K562 (cell line): ENCODE data around the gene GPC1. TPM values are rescaled to one million over a fixed set of nuclear protein-coding genes. Genes with fewer than 3 reads are reported as not detected.

ENCODE experiments used
- ATAC-seq: fragments of 200-7000 bp; cut with Tn5 transposase; 3 replicates; pipeline ENCODE4 v1.9.1; 2020; ENCODE audit warnings: moderate library complexity
- BruUV-seq: library from RNA; stranded (reverse); fragments of 400-500 nt; replicated peaks from 2 replicates; lab custom pipeline; 2021; lab: Mats Ljungman, UMichigan
- CTCF ChIA-PET: fragments of 300-600 bp; formaldehyde crosslinking; extraction: SDS; loops from one replicate; lab custom pipeline; 2021; ENCODE audit warnings: low intra/inter-chr PET ratio; lab: Yijun Ruan, JAX
- POLR2A ChIA-PET: fragments of 300-600, 350-650 bp; sonication (Branson Sonifier 250); formaldehyde crosslinking; extraction: SDS; loops from one replicate; lab custom pipeline; 2021; ENCODE audit warnings: antibody characterized with exemption, inconsistent platforms; lab: Yijun Ruan, JAX
- DNase-seq, 4 experiments: peaks; one replicate each; pipeline versions ENCODE4 v3.0.0 to v3.0.0-alpha.2; 2011 to 2018; ENCODE audit warnings: low spot score in 3 of 4, mixed read lengths in 3 of 4; ENCODE audit errors: extremely low read depth in 1 of 4
- FAIRE-seq: peaks from 2 replicates; lab custom pipeline; 2011; peaks lifted over from hg19 to GRCh38; lab: Jason Lieb, UNC
- H2AFZ ChIP-seq: 2 replicates; pipeline ENCODE4 v1.6.0; 2011; ENCODE audit warnings: low read depth, low read length, control low read depth, inconsistent platforms
- H3K27ac ChIP-seq: fragments of 200-600 bp; 3 replicates; pipeline ENCODE4 v1.8.0; 2011; ENCODE audit warnings: low read depth, mild to moderate bottlenecking, control low read depth, inconsistent platforms, low read length, moderate library complexity, mixed read lengths; ENCODE audit errors: extremely low read depth
- H3K27me3 ChIP-seq, 2 experiments: fragments of 300-600 bp in 1 of 2; 2 replicates in 1 of 2; 3 replicates in 1 of 2; pipeline versions ENCODE4 v1.6.0 to v1.8.0; 2011; ENCODE audit warnings: inconsistent platforms in 2 of 2, low read length in 2 of 2, mild to moderate bottlenecking in 1 of 2, mixed read lengths in 1 of 2, moderate library complexity in 1 of 2; ENCODE audit not compliant: control insufficient read depth in 2 of 2, insufficient read depth in 2 of 2
- H3K36me3 ChIP-seq: fragments of 300-600 bp; 3 replicates; pipeline ENCODE4 v1.8.0; 2011; ENCODE audit warnings: mild to moderate bottlenecking, low read length, inconsistent platforms; ENCODE audit not compliant: control insufficient read depth, insufficient read depth
- H3K4me1 ChIP-seq, 2 experiments: fragments of 200-600 bp in 1 of 2; replicated peaks in 1 of 2; 2 replicates in 1 of 2; 3 replicates in 1 of 2; pipeline versions ENCODE4 v1.5.1 to v1.8.0; 2011; ENCODE audit warnings: inconsistent platforms in 2 of 2, low read length in 2 of 2, mild to moderate bottlenecking in 1 of 2, mixed read lengths in 1 of 2, moderate library complexity in 1 of 2; ENCODE audit not compliant: control insufficient read depth in 2 of 2, insufficient read depth in 2 of 2
- H3K4me2 ChIP-seq: 2 replicates; pipeline ENCODE4 v1.6.1; 2011; ENCODE audit warnings: low read length, control low read depth, inconsistent platforms, mixed read lengths; ENCODE audit not compliant: insufficient read depth
- H3K4me3 ChIP-seq: fragments of 200-600 bp; sonication (generic), shearing (Covaris generic); 2 replicates; pipeline ENCODE4 v1.5.1; 2016; ENCODE audit warnings: control low read depth, inconsistent platforms
- H3K79me2 ChIP-seq: fragments of 200-600 bp; 3 replicates; pipeline ENCODE4 v1.8.0; 2011; ENCODE audit warnings: low read length, inconsistent platforms; ENCODE audit not compliant: control insufficient read depth, insufficient read depth
- H3K9ac ChIP-seq, 2 experiments: 2 replicates each; pipeline versions ENCODE4 v1.6.0 to v1.6.1; 2011; ENCODE audit warnings: low read depth in 2 of 2, low read length in 2 of 2, control low read depth in 1 of 2, inconsistent platforms in 1 of 2, mild to moderate bottlenecking in 1 of 2, mixed read lengths in 1 of 2; ENCODE audit not compliant: insufficient read depth in 1 of 2
- H3K9me1 ChIP-seq: one replicate; pipeline ENCODE4 v1.6.0; 2011; ENCODE audit warnings: inconsistent platforms, mild to moderate bottlenecking, low read length, moderate library complexity; ENCODE audit not compliant: control insufficient read depth, insufficient read depth
- H3K9me3 ChIP-seq: replicated peaks from 2 replicates; pipeline ENCODE4 v1.5.1; 2011; ENCODE audit warnings: low read depth, low read length, inconsistent platforms; ENCODE audit not compliant: control insufficient read depth, insufficient read depth
- H4K20me1 ChIP-seq: replicated peaks from 2 replicates; pipeline ENCODE4 v1.6.1; 2011; ENCODE audit warnings: low read length, inconsistent platforms, mixed read lengths; ENCODE audit not compliant: control insufficient read depth, insufficient read depth
- JUNB ChIP-seq: fragments of 450-650 bp; formaldehyde crosslinking; conservative IDR thresholded peaks from 2 replicates; pipeline ENCODE4 v1.4.0; 2020; ENCODE audit warnings: mild to moderate bottlenecking
- POLR2A ChIP-seq: fragments of 450-650 bp; conservative IDR thresholded peaks from 2 replicates; pipeline ENCODE4 v1.6.1; 2016
- POLR3G ChIP-seq: IDR thresholded peaks from 2 replicates; pipeline ENCODE4 v1.6.1; 2011; ENCODE audit not compliant: insufficient read length, insufficient replicate concordance; ENCODE audit errors: extremely low read depth
- ZNF324 ChIP-seq: fragments of 250-450 bp; sonication (Bioruptor Pico); IDR thresholded peaks from 2 replicates; pipeline ENCODE4 v1.4.0; 2020; ENCODE audit warnings: mild to moderate bottlenecking
- WGBS: fragments of 100-300 bp; shearing (Covaris generic); methylation state at CpG from one replicate; pipeline ENCODE4 v1.1.6; 2016; ENCODE audit warnings: low coverage, mixed read lengths; ENCODE audit not compliant: insufficient coverage; ENCODE audit errors: missing lambda C conversion rate; 5-methylcytosine and 5-hydroxymethylcytosine counted together
- in situ Hi-C: fragments of 300-500 bp; cut with MboI; formaldehyde crosslinking; loops from 4 replicates; pipeline ENCODE4 v1.15.0; 2018; ENCODE audit warnings: inconsistent platforms, mixed read lengths
- intact Hi-C: fragments of 100-400 bp; cut with micrococcal nuclease; formaldehyde crosslinking; loops from 2 replicates; pipeline ENCODE4 v1.14.2; 2022
- polyA plus RNA-seq, 8 experiments: library from polyadenylated mRNA; depleted of rRNA in 4 of 8; stranded (reverse) in 5 of 8; unstranded in 3 of 8; fragments of >200 nt; fragmentation: Nextera tagmentation in 2 of 8; fragmentation: Illumina TruSeq in 1 of 8; extraction: Ambion mirVana in 2 of 8; extraction: Trizol in 1 of 8; gene quantifications; 2 replicates each; pipeline versions ENCODE4 v1.2.1 to v1.2.3, GENCODE V29; 2011 to 2014; ENCODE audit warnings: inconsistent platforms in 1 of 8, missing spikeins in 1 of 8
- total RNA-seq, 7 experiments: library from RNA; depleted of rRNA in 6 of 7; stranded (reverse); fragments of >200 nt in 6 of 7; fragmentation: Illumina TruSeq in 2 of 7; extraction: Trizol in 2 of 7; gene quantifications; 2 replicates each; pipeline versions ENCODE4 v1.2.1 to v1.2.3, GENCODE V29; 2011 to 2021; ENCODE audit warnings: low replicate concordance in 1 of 7
- TF ChIP-seq, protein P1 (sequence below): fragments of 450-650 bp; formaldehyde crosslinking; IDR thresholded peaks from 2 replicates; pipeline ENCODE4 v1.4.0; 2022; ENCODE audit warnings: mild to moderate bottlenecking, moderate library complexity
- TF ChIP-seq, protein P2 (sequence below): sonication (generic); formaldehyde crosslinking; IDR thresholded peaks from 2 replicates; pipeline ENCODE4 v1.8.0; 2023; ENCODE audit warnings: mild to moderate bottlenecking, missing genetic modification reagents
- TF ChIP-seq, protein P3 (sequence below), 2 experiments: IDR thresholded peaks; 2 replicates each; pipeline ENCODE4 v1.6.1; 2012; ENCODE audit warnings: improper control_type of control experiment in 2 of 2, low read depth in 2 of 2, low read length in 2 of 2, borderline replicate concordance in 1 of 2

GPC1 gene
- total and polyA plus RNA-seq, 9 of the 15 experiments (the other 6 are each of a cell fraction or from before 2014, with no cell fraction given) = 0.07 to 0.82 (median 0.14) TPM; not detected in 3

DNA sequence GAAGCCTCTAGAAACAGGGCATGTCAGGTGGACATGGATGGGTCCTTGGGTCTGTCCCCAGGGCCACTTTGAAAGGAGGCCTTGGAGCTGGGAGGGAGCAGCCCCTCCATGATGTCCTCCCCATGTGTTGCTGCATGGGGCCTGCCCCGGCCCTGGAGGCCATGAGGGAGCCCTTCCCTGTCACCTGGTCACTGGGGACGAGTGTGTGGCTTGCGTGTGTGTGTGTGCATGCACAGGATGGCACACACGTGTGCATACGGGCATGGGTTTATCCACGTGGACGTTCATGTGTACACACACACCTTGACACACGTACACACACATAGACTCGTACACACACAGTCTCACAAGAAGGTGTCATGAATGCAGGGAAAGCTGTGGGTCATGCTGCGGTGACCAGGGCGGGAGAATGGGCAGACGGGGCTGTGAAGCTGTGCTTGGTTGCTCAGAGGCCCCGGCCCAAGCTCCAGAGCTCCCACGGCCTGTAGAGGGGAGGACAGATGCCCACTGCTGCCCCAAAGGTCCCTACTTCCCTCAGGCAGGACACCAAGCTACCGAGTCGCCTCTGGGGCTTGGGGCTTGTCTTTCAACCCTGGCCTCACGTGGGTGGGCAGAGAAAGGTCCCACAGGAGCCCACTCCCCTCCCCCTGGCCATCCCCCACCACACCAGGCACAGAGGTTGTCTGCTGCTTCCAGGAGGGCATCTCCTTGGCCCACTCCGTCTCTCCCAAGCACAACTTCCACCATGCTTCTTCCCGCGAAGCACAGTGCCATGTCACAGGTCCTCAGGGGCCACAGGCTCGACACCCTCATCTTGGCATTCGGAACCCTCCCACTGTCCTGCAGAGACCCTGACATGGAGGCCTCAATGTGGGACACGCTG, 42.3 kb upstream of the GPC1 start:
- no peak overlapping the region for H3K4me2 ChIP-seq
- in situ Hi-C loops = no loop called here
- H3K9me1 ChIP-seq = no peaks in the 10 kb centered on the region
- ATAC-seq = no peak
- no peak overlapping the region for H2AFZ ChIP-seq
- no peak overlapping the region for H3K9ac ChIP-seq
- H3K27me3 ChIP-seq = peaks cover 0 to 30% of the 10 kb centered on the region in 2 experiments; a peak in 2 of 5 replicates
- H3K27ac ChIP-seq = no peak overlapping the region
- no peaks in the 10 kb centered on the region for H3K79me2 ChIP-seq
- intact Hi-C loops = no loop called here
- FAIRE-seq = no peak
- ChIA-PET CTCF (no interaction called here), POLR2A (no interaction called here)
- H3K9me3 ChIP-seq = no peaks in the 10 kb centered on the region
- BruUV-seq = no TSS peak
- H3K36me3 ChIP-seq = no peaks in the 10 kb centered on the region
- 2% methylated on average over 12 of the region's 23 CpGs for WGBS
- no peaks in the 10 kb centered on the region; the same call in 1 of the 2 replicates for H4K20me1 ChIP-seq
- DNase-seq = no peak
- H3K4me1 ChIP-seq = peaks cover 0 to 10% of the 10 kb centered on the region in 2 experiments; a peak in 2 of 5 replicates
- H3K4me3 ChIP-seq = no peak overlapping the region
- TF ChIP-seq, protein P1, sequence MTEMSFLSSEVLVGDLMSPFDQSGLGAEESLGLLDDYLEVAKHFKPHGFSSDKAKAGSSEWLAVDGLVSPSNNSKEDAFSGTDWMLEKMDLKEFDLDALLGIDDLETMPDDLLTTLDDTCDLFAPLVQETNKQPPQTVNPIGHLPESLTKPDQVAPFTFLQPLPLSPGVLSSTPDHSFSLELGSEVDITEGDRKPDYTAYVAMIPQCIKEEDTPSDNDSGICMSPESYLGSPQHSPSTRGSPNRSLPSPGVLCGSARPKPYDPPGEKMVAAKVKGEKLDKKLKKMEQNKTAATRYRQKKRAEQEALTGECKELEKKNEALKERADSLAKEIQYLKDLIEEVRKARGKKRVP (CRISPR knock-in tag) = no peak
- TF ChIP-seq, protein P2, sequence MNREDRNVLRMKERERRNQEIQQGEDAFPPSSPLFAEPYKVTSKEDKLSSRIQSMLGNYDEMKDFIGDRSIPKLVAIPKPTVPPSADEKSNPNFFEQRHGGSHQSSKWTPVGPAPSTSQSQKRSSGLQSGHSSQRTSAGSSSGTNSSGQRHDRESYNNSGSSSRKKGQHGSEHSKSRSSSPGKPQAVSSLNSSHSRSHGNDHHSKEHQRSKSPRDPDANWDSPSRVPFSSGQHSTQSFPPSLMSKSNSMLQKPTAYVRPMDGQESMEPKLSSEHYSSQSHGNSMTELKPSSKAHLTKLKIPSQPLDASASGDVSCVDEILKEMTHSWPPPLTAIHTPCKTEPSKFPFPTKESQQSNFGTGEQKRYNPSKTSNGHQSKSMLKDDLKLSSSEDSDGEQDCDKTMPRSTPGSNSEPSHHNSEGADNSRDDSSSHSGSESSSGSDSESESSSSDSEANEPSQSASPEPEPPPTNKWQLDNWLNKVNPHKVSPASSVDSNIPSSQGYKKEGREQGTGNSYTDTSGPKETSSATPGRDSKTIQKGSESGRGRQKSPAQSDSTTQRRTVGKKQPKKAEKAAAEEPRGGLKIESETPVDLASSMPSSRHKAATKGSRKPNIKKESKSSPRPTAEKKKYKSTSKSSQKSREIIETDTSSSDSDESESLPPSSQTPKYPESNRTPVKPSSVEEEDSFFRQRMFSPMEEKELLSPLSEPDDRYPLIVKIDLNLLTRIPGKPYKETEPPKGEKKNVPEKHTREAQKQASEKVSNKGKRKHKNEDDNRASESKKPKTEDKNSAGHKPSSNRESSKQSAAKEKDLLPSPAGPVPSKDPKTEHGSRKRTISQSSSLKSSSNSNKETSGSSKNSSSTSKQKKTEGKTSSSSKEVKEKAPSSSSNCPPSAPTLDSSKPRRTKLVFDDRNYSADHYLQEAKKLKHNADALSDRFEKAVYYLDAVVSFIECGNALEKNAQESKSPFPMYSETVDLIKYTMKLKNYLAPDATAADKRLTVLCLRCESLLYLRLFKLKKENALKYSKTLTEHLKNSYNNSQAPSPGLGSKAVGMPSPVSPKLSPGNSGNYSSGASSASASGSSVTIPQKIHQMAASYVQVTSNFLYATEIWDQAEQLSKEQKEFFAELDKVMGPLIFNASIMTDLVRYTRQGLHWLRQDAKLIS (CRISPR knock-in tag) = no peak
- no peak for TF ChIP-seq POLR2A
- no peak for TF ChIP-seq ZNF324 (CRISPR knock-in tag)
- TF ChIP-seq JUNB = no peak
- no peak for TF ChIP-seq POLR3G
- TF ChIP-seq, protein P3, sequence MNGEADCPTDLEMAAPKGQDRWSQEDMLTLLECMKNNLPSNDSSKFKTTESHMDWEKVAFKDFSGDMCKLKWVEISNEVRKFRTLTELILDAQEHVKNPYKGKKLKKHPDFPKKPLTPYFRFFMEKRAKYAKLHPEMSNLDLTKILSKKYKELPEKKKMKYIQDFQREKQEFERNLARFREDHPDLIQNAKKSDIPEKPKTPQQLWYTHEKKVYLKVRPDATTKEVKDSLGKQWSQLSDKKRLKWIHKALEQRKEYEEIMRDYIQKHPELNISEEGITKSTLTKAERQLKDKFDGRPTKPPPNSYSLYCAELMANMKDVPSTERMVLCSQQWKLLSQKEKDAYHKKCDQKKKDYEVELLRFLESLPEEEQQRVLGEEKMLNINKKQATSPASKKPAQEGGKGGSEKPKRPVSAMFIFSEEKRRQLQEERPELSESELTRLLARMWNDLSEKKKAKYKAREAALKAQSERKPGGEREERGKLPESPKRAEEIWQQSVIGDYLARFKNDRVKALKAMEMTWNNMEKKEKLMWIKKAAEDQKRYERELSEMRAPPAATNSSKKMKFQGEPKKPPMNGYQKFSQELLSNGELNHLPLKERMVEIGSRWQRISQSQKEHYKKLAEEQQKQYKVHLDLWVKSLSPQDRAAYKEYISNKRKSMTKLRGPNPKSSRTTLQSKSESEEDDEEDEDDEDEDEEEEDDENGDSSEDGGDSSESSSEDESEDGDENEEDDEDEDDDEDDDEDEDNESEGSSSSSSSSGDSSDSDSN (IDR thresholded peaks at IDR 0.05; ENCODE audit: borderline replicate concordance in 1 of 2, low read depth in 2 of 2, low read length in 2 of 2) = no peak
